ENCODE results near the gene MYBBP1A. TPM values are rescaled to one million over a fixed set of nuclear protein-coding genes. Genes with fewer than 3 reads are reported as not detected.

The MYBBP1A gene
- total and polyA plus RNA-seq, 2 of the 4 experiments (the other 2 are of a cell fraction) = 22.6 to 45.9 TPM

DNA sequence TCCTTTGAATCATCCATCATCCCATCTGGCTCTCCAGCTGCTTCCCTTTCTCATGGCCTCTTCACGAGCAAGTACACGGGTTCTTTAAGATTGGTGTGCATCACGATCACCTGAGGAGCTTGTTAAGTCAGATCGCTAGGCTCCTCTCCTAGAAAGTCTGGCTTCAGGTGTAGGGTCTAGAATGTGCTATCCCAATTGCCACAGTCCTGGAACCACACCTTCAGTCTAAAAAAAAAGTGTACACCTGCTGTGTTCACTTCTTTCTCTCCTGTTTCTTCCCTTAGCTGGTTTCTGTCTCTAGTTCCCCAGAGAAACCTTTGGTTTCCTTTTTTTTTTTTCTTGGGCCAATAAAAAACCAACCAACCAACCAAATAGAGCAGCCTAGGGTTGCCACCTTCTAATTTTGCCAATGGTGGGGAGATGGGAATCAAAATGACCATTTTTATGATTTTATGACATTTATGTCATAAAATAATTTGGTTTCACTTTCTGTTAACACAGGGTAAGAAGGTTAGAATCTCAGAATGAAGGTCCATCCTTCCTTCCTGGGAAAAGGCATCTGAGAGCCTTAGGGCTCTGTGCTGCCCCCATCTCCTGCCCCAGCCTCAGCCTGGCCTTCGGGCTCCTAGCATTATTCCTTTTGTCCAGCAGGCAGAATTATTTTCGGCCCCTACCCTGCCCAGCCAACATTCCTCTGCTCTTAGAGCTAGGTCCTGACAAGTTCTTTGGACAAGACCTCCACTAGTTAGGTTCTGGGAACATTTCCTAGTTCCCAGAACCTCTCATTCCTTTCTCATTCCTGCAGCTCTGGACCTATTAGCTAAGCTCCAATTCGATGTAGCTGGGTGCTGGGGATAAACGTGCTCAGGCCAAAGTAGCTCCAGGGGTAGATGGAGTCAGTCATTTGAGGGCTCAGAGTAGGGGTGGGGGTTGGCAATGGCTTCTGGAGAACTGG lies 7.1 kb upstream of the MYBBP1A start:
- Histone ChIP-seq H4K20me1 (ENCODE audit: insufficient read depth, low read length) (no peaks in the 10 kb centered on the region), H4K8ac (ENCODE audit: low read depth in 2 of 2, low read length in 2 of 2) (no peak overlapping the region), H2AK9ac (replicated peaks; ENCODE audit: low read depth, low read length, poor library complexity) (no peak overlapping the region), H2BK20ac (ENCODE audit: low read depth, low read length) (no peak overlapping the region), H3K18ac (ENCODE audit: low read depth, low read length) (no peak overlapping the region), H3K27me3 (ENCODE audit: control insufficient read depth, insufficient read depth, low read length) (peaks cover 5% of the 10 kb centered on the region; the same call in 1 of the 2 replicates), H3K23ac (ENCODE audit: low read depth, low read length) (no peak overlapping the region), H2AK5ac (ENCODE audit: low read depth, low read length) (no peak overlapping the region), H3K56ac (ENCODE audit: extremely low read depth, insufficient read depth, low read length) (no peak overlapping the region), H3K4me1 (ENCODE audit: control insufficient read depth, insufficient read depth, low read length) (no peaks in the 10 kb centered on the region), H2BK5ac (ENCODE audit: low read depth, low read length, poor library complexity, severe bottlenecking) (no peak overlapping the region), H3K79me1 (ENCODE audit: low read depth in 1 of 2, low read length in 2 of 2) (no peaks in the 10 kb centered on the region), H2AFZ (replicated peaks; ENCODE audit: low read length, poor library complexity) (peak overlapping the region; percentile 5), H3K36me3 (ENCODE audit: control insufficient read depth, insufficient read depth, low read length) (no peaks in the 10 kb centered on the region), H2BK120ac (ENCODE audit: low read depth, low read length) (no peak overlapping the region), H3K9me1 (ENCODE audit: insufficient read depth, low read length) (no peaks in the 10 kb centered on the region), H3K27ac (ENCODE audit: insufficient read depth, low read length) (no peak overlapping the region), H3K4me3 (ENCODE audit: insufficient read depth, low read depth, low read length) (no peak overlapping the region), H4K91ac (ENCODE audit: insufficient read depth, low read depth, low read length) (no peak overlapping the region), H3K9ac (ENCODE audit: low read depth, low read length) (no peak overlapping the region), H3K4ac (ENCODE audit: low read depth, low read length) (no peak overlapping the region), H3K9me3 (ENCODE audit: control insufficient read depth, insufficient read depth, low read length) (no peaks in the 10 kb centered on the region), H3K4me2 (ENCODE audit: low read depth, low read length) (no peak overlapping the region), H2BK15ac (ENCODE audit: low read depth, low read length) (no peak overlapping the region), H3K14ac (replicated peaks; ENCODE audit: low read depth, low read length) (no peak overlapping the region), H4K5ac (ENCODE audit: low read depth, low read length) (no peak overlapping the region)
- in situ Hi-C loops (cut with MboI; ENCODE audit: low sequenced_read_pairs) = no loop called here
- ATAC-seq (ENCODE audit: low read depth) (peak; percentile 15; the same call in 1 of the 2 replicates), DNase-seq (no peak)
- dilution Hi-C loops (cut with HindIII; ENCODE audit: low sequenced_read_pairs, unreplicated experiment) = no loop called here
- BruUV-seq (replicated peaks) = no TSS peak
- ChIA-PET POLR2A (ENCODE audit: unreplicated experiment) (interaction anchor here (0.6 kb wide), 1 partner anchor 107 kb away, joined by 5 read pairs; no protein-coding TSS in a partner anchor), CTCF (interaction anchor here (0.8 kb wide), 1 partner anchor 64 kb away, joined by 3 read pairs; no protein-coding TSS in a partner anchor)
- 47% methylated on average over 2 of the region's 8 CpGs; no CpG with 5 or more reads in 1 of the 2 experiments for WGBS, 2 experiments (ENCODE audit: extremely low coverage in 2 of 2, insufficient read length in 1 of 2)
- intact Hi-C loops (cut with micrococcal nuclease) = loop anchor here (10.0 kb wide), 1 partner anchor 323 kb away; no protein-coding TSS in a partner anchor
- no peak for TF ChIP-seq RAD21 (IDR thresholded peaks at IDR 0.05; ENCODE audit: low read length)
- no peak for TF ChIP-seq SMC3 (IDR thresholded peaks at IDR 0.05; ENCODE audit: low read depth, low read length)
- TF ChIP-seq RCOR1 (IDR thresholded peaks at IDR 0.05; ENCODE audit: insufficient replicate concordance, low read length) = no peak
- no peak for TF ChIP-seq MAFK (IDR thresholded peaks at IDR 0.05; ENCODE audit: low read depth, low read length)
- no peak for TF ChIP-seq MXI1 (IDR thresholded peaks at IDR 0.05; ENCODE audit: borderline replicate concordance, low read depth, low read length)
- TF ChIP-seq, protein P1, sequence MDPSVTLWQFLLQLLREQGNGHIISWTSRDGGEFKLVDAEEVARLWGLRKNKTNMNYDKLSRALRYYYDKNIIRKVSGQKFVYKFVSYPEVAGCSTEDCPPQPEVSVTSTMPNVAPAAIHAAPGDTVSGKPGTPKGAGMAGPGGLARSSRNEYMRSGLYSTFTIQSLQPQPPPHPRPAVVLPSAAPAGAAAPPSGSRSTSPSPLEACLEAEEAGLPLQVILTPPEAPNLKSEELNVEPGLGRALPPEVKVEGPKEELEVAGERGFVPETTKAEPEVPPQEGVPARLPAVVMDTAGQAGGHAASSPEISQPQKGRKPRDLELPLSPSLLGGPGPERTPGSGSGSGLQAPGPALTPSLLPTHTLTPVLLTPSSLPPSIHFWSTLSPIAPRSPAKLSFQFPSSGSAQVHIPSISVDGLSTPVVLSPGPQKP (IDR thresholded peaks at IDR 0.05; ENCODE audit: borderline replicate concordance, low read depth, low read length) = no peak
- no peak for TF ChIP-seq POLR2A (IDR thresholded peaks at IDR 0.05; ENCODE audit: low read depth, low read length)
- TF ChIP-seq FOS (IDR thresholded peaks at IDR 0.05; ENCODE audit: low read depth, low read length) = no peak
- TF ChIP-seq, protein P2, sequence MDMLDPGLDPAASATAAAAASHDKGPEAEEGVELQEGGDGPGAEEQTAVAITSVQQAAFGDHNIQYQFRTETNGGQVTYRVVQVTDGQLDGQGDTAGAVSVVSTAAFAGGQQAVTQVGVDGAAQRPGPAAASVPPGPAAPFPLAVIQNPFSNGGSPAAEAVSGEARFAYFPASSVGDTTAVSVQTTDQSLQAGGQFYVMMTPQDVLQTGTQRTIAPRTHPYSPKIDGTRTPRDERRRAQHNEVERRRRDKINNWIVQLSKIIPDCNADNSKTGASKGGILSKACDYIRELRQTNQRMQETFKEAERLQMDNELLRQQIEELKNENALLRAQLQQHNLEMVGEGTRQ (IDR thresholded peaks at IDR 0.05; ENCODE audit: low read depth, low read length) = no peak
- TF ChIP-seq, protein P3, sequence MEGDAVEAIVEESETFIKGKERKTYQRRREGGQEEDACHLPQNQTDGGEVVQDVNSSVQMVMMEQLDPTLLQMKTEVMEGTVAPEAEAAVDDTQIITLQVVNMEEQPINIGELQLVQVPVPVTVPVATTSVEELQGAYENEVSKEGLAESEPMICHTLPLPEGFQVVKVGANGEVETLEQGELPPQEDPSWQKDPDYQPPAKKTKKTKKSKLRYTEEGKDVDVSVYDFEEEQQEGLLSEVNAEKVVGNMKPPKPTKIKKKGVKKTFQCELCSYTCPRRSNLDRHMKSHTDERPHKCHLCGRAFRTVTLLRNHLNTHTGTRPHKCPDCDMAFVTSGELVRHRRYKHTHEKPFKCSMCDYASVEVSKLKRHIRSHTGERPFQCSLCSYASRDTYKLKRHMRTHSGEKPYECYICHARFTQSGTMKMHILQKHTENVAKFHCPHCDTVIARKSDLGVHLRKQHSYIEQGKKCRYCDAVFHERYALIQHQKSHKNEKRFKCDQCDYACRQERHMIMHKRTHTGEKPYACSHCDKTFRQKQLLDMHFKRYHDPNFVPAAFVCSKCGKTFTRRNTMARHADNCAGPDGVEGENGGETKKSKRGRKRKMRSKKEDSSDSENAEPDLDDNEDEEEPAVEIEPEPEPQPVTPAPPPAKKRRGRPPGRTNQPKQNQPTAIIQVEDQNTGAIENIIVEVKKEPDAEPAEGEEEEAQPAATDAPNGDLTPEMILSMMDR (conservative IDR thresholded peaks at IDR 0.05; ENCODE audit: low read depth, low read length) = no peak
- no peak for TF ChIP-seq MAZ (IDR thresholded peaks at IDR 0.05; ENCODE audit: borderline replicate concordance, low read depth, low read length)
- TF ChIP-seq CHD1 (IDR thresholded peaks at IDR 0.05; ENCODE audit: low read depth, low read length) = no peak
- TF ChIP-seq BHLHE40 (IDR thresholded peaks at IDR 0.05; ENCODE audit: low read depth, low read length) = no peak
- no peak for TF ChIP-seq RFX5 (IDR thresholded peaks at IDR 0.05; ENCODE audit: low read depth, low read length)
